WI38 (cell line): Measurements from ENCODE around the gene ACSL3.
"Not testable (repeated sequence)": the region's sequence is repeated elsewhere in the genome, so short reads cannot be mapped to it uniquely, and the experiment has no call there.

Source experiments
- H3K4me3 ChIP-seq: 2 replicates; pipeline ENCODE4 v1.5.1; 2011; ENCODE audit warnings: low read depth, mild to moderate bottlenecking, control low read depth, low read length
- CTCF ChIP-seq: IDR thresholded peaks from 2 replicates; pipeline ENCODE4 v1.5.1; 2012; ENCODE audit warnings: low read depth, mild to moderate bottlenecking, control low read depth, low read length

ACSL3 gene

DNA sequence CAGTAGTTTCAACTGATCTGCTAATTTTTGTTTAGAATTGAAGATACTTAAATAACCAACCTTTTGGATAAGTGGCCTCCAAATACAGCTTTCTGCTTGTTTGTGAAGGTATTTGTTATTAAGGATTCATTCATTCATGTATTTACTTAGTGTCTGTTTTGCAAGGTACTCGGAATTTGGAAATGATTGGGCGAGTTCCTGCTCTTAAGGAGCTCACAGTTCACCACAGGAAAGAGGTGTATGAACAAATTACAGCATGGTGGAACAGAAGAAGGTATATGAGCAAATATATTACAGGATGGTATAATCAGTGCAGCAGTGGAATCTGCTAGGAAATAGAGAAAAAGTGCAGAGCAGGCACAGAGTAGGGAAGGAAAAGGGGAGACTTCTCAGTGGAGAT lies 4.5 kb downstream of the ACSL3 start:
- H3K4me3 ChIP-seq = no peak overlapping the region
- no peak for TF ChIP-seq CTCF

DNA sequence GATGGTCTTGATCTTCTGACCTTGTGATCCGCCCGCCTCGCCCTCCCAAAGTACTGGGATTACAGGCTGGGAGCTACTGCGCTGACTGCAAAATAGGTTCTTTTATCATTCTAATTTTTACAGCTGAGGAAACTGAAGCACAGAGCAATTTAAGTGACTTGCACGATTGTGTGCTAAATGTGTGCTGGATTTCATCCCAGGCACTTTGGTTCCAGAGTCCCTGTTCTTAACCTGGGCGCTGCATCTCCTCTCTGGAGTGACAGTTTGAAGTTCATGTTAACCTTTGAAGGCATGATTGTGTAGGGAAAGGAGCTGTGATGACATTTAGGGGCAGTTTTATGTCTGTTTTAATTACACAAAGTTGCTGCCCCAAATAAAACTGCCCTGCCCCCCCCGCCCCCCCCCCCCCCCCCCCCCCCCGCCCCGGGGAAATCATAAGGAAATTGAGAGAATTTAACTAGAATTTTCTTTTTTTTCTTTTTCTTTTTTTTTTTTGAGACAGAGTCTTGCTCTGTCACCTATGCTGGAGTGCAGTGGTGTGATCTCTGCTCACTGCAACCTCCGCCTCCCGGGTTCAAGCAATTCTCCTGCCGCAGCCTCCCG lies 5.6 kb downstream of the ACSL3 start:
- no peak overlapping the region for H3K4me3 ChIP-seq
- no peak for TF ChIP-seq CTCF

DNA sequence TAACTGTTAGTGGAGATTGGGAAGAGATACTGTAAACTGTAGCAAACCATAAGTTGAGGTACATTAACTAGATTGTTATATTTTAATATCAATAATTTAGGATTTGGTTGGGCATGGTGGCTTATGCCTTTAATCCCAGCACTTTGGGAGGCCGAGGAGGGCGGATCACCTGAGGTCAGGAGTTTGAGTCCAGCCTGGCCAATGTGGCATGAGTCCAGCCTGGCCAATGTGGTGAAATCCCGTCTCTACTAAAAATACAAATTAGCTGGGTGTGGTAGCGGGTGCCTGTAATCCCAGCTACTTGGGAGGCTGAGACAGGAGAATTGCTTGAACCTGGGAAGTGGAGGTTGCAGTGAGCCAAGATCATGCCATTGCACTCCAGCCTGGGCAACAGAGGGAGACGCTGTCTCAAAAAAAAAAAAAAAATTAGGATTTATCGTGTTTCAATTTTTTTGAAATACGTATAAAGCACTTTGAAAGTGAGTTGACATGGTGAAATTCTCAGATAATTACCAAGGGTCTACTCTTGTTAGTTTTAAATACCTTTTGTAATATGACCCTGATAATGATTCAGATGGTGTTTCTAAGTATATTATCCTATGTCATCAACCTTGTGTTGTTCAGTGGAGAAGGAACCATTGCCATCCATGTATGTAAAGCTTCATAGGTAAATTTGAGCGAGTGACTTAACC lies 7.9 kb downstream of the ACSL3 start:
- H3K4me3 ChIP-seq = not testable (repeated sequence)

DNA sequence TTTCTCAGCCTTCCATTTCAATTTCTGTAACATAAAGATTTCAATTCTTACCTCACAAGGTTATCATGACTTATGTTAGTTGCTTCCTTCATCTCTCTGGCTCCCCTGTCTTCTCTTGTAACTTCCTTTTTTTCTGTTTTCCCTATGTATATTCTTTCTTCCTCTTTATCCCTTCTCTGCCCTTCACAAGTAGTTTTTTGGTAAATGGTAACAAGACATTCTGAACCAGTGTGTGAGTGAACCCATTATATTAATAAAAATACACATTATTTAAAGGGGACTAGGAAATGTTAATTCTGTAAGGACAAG lies 8.4 kb downstream of the ACSL3 start:
- no peak for TF ChIP-seq CTCF
- H3K4me3 ChIP-seq = no peak overlapping the region

DNA sequence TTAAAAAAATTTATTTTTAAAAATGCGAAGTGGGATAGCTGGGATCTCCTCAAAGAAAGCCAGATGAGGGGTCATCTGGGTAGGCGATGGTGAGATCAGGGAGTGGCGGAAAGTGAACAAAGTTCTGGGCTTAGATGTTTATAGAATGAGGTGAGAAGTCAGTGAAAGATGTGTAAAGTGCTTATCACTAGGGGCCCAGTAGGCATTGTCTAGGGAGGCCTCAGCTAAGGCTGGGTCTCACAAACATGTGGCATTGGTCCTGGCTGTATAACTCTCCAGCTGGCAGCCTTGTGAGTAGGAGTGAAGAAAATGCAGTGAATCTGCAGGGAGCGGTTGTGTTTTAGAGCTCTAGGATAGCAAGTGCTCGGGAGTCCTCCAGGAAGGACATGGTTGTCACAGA lies 10.5 kb downstream of the ACSL3 start:
- no peak for TF ChIP-seq CTCF
- H3K4me3 ChIP-seq = no peak overlapping the region

DNA sequence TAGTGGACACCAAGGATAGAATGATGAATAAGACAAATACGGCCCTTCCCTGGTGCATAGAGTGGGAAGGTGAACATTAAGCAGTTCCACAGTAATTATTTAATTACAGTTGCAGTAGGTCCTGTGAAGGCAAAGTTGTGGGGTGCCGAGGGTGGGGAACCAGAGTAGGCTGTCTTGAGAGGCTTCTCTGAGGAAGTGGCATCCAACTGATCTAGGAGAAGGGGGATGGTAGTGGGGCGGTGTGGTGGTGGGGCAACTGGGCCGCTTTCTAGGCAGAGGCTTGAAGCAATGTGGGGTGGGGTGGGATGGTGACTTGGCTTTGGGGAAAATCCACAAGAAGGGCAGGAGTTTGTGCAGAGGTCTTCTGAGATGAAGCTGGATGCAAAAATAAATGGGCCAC lies 11.7 kb downstream of the ACSL3 start:
- H3K4me3 ChIP-seq = no peak overlapping the region
- TF ChIP-seq CTCF = no peak

DNA sequence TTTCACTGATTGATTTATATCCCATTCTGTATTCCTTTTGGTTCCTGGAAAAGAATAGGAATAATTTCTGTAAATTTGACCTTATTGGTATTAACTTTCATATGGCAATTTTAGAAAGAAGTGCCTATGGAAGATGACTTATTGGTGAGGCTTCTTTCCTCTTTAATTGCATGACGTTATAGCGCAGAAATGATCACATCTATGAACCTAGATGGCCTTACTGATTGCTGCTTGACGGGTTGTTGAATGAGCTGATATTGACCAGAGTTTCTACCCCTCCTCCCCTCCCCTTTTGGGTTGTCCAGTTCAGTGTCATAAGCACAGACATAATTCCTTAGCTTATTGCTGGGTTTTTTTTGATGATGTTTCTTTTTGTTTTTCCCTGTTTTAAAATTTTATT lies 14.6 kb downstream of the ACSL3 start:
- TF ChIP-seq CTCF = no peak
- no peak overlapping the region for H3K4me3 ChIP-seq

DNA sequence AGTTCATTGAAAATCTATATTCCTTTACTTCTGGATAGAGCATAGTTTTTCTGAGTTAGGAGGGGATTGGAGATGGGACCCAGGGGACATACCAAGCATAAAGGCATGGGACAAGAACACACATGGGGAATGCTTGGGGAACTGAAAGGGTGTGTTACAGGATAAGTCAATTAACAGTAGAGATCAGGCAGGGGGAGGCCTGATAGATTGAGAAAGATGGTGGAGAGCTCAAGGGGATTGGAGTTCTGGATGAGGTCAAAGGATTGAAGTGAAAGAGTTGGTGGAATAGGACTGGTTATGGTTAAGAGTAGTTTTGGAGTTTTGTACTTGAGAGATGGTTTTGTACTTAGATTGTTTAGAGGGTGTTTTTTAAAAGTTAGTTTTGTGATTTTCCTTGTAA lies 16.1 kb downstream of the ACSL3 start:
- no peak overlapping the region for H3K4me3 ChIP-seq
- no peak for TF ChIP-seq CTCF
